ENCODE data around the gene DTWD2.
"Not testable (repeated sequence)": the region's sequence is repeated elsewhere in the genome, so short reads cannot be mapped to it uniquely, and the experiment has no call there.

The DTWD2 gene

DNA sequence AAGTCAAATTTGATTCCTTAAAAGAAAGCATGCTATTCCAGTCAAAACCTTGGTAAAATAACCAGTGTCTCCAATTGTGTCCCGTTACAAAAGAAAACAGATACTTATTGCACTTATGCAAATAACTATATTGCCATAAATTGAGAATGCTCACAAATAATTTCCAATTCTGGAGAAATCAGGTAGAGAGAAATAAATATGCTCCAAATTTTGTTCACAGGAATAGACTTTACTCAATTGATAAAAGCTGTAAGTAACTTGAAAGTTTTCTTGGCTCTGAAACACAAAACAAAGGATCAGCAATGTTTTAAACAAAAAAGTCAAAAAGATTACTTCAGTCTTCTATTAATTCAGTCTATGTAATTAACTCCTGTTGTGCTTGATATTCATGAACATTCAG lies 7.8 kb upstream of the DTWD2 start:
- DNase-seq (ENCODE audit: low read depth, low spot score), result no peak

DNA sequence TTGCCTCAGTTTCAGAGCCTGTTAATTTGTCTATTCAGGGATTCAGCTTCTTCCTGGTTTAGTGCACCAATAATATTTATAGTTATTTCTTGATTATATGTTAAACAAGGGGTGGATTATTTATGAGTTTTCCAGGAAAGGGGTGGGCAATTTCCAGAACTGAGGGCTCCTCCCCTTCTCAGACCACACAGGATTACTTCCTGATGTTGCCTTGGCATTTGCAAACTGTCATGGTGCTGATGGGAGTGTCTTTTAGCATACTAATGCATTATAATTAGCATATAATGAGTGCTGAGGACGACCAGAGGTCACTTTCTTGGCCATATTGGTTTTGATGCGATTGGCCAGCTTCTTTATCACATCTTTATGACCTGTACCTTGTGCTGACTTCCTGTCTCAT lies 6.2 kb upstream of the DTWD2 start:
- no peak for DNase-seq (ENCODE audit: low read depth, low spot score)

DNA sequence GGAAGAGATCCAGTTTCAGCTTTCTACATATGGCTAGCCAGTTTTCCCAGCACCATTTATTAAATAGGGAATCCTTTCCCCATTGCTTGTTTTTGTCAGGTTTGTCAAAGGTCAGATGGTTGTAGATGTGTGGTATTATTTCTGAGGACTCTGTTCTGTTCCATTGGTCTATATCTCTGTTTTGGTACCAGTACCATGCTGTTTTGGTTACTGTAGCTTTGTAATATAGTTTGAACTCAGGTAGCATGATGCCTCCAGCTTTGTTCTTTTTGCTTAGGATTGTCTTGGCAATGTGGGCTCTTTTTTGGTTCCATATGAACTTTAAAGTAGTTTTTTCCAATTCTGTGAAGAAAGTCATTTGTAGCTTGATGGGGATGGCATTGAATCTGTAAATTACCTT lies 4.8 kb upstream of the DTWD2 start:
- DNase-seq (ENCODE audit: low read depth, low spot score), result not testable (repeated sequence)

DNA sequence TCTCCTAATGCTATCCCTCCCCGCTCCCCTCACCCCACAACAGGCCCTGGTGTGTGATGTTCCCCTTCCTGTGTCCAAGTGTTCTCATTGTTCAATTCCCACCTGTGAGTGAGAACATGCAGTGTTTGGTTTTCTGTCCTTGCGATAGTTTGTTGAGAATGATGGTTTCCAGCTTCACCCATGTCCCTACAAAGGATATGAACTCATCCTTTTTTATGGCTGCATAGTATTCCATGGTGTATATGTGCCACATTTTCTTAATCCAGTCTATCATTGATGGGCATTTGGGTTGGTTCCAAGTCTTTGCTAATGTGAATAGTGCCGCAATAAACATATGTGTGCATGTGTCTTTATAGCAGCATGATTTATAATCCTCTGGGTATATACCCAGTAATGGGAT lies 3.7 kb upstream of the DTWD2 start:
- not testable (repeated sequence) for DNase-seq (ENCODE audit: low read depth, low spot score)

DNA sequence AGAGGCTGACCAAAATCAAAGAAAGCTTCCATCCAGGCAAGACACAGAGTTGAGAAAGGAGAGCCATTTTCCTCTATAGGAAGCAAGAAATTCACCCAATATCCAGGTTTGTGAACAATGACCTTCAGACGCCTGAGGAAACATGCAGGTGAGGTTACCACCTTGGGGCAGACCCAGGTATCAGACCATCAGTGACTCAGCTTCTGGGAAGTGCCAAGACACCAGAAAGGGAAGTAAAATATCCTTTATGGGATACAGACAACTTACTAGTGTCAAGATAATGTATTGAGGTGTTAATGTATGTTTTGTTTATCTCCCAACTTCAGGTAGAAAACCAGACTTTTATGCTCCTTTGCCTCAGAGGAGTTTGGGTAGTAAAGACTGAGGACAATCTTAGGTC lies 2.2 kb upstream of the DTWD2 start:
- no peak for DNase-seq (ENCODE audit: low read depth, low spot score)

DNA sequence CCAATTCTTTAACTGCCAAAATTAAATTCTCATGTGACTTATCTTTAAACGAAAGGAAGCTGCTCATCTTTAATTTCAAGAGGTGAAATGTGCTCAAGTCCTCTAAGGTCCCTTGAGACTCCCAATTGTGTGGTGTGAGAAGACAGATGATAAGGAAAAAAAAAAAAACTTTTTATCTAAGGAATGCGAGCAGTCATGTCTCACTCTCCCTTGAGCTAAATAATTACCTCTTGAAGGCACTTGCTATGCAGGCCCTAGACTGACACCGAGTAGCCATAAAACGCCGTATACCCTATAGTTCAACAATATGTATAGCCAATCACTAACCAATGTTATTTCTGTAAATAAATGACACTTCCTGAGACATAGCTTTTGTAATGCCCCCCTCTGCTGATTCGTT lies 1.5 kb upstream of the DTWD2 start:
- DNase-seq (ENCODE audit: low read depth, low spot score), result no peak

DNA sequence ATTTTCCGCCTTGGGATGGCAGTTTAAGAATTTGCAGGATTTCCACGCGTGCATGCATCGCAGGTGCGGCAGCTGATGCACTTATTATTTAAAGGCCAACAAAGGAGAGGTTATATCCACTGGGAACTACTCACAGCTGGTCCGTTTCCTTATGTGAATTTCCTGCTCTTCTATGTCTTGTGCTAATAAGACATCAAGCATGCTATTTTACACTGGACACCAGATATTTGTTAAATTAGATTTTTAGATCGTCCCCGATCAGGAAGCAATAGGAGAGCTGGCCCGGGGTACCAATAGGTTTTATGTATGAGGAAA lies 476 bp upstream of the DTWD2 start:
- DNase-seq (ENCODE audit: low read depth, low spot score), result no peak

DNA sequence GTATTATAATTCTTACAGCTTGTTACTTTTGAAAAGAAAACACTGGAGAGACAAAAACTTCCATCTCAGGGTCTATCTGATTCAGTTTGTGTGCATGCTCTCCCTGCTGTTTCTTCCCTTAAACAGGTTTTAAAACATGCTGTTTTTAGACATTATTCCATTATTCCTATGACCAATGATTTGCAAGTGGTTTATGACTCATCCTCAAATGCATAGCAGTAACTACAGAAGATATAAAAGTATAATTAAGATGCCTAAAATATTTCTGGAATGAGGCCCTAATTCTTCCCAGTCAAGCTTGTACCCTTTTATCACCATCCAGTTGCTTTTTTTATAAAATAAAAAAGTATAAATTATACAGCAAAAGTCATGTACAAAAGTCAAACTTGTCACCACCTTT lies 3.7 kb downstream of the DTWD2 start:
- DNase-seq (ENCODE audit: low read depth, low spot score), result no peak

DNA sequence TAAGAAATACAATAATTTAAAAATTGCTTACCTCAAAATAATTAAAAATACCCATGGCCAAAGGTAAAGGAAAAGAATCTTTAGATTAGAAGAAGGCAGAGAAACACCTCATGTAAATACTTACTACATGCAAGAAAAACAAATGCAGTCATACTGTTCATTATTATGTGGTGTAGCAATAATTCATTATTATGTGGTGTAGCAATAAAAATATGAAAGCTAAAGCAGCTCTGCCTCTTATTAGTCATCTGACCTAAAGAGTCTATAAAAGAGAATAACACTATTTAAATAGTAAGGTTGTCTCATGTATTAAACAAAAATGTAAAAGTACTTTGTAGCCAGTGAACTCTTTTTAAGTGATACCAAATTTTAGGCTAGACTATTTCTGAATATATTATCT lies 6.6 kb downstream of the DTWD2 start:
- no peak for DNase-seq (ENCODE audit: low read depth, low spot score)

DNA sequence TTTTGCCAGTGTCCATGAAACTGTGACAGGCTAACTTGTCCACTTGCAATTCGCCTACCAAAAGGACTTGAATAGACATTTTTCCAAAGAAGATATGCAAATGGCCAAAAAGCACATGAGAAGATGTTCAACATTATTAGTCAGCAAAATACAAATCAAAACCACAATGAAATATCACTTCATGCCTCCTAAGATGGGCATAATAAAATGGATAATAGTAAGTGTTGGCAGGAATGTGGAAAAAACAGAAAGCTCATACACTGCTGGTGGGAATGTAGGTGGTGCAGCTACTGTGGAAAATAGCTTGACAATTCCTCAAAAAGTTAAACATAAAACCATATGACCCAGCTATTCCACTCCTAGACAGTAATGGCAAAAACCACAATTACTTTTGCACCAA lies 7.9 kb downstream of the DTWD2 start:
- no peak for DNase-seq (ENCODE audit: low read depth, low spot score)

DNA sequence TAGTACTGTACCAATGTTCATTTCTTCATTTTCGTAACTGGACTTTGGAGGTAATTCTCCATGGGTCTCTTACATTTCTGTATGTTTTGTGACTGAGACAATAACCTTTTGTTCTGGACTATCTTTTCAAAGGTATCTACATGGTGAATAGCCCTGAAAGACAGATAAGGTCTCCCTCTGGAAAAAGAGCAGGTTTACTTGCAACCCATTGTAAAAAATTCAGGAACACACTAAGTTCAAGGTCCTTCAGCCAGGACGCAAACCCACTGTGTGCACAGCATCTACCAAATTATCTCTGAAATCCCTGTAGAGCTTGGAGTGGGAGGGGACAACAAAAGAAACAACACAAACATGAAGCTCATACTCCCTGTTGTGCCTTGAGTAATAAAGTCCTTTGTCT lies 8.3 kb downstream of the DTWD2 start:
- no peak for DNase-seq (ENCODE audit: low read depth, low spot score)

DNA sequence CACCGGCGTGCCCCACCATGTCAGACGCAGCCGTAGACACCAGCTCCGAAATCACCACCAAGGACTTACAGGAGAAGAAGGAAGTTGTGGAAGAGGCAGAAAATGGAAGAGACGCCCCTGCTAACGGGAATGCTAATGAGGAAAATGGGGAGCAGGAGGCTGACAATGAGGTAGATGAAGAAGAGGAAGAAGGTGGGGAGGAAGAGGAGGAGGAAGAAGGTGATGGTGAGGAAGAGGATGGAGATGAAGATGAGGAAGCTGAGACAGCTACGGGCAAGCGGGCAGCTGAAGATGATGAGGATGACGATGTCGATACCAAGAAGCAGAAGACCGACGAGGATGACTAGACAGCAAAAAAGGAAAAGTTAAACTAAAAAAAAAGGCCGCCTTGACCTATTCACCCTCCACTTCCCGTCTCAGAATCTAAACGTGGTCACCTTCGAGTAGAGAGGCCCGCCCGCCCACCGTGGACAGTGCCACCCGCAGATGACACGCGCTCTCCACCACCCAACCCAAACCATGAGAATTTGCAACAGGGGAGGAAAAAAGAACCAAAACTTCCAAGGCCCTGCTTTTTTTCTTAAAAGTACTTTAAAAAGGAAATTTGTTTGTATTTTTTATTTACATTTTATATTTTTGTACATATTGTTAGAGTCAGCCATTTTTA lies 14.4 kb downstream of the DTWD2 start:
- DNase-seq (ENCODE audit: low read depth, low spot score), result not testable (repeated sequence)

DNA sequence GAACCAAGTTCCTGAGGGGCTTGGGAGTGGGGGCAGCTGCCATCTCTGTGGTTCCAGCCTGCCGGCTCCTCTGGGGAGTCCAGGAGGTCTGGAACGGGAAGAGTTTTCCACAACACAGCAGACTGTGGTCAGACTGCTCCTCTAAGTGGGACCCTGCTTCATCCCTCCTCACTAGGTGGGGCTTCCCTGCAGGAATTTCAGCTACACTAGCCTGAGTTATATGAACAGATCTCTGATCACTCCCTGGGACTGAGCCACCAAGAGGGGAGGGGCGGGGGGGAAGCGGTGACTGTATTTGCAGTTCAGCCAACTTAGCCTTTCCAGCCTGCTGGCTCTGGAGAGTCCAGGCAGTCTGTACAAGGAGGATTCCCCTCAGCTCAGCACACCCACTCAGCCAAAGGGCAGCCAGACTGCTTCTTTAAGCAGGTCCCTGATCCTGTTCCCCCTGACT lies 19.4 kb downstream of the DTWD2 start:
- DNase-seq (ENCODE audit: low read depth, low spot score), result no peak

DNA sequence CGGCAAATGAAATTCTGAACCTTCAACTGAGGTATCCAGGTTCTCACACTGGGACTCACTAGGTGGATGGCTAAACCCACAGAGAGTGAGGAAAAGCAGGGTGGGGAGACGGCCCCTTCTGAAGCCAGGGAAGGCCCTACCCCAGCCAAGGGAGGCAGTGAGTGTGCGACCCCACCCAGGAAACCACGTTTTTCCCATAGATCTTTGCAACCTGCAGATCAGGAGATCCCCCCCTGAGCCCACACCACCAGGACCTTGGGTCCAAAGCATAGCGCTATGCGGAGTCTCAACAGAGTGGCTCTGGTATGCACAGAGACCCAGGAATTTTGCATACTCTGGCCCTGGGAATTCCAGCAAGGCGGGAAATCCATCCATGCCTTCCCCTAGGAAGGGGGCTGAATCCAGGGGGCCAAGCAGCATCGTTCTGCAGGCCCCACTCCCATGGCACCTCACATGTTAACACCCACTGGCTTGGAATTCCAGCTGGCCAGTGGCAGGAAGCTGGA lies 19.9 kb downstream of the DTWD2 start:
- no peak for DNase-seq (ENCODE audit: low read depth, low spot score)

DNA sequence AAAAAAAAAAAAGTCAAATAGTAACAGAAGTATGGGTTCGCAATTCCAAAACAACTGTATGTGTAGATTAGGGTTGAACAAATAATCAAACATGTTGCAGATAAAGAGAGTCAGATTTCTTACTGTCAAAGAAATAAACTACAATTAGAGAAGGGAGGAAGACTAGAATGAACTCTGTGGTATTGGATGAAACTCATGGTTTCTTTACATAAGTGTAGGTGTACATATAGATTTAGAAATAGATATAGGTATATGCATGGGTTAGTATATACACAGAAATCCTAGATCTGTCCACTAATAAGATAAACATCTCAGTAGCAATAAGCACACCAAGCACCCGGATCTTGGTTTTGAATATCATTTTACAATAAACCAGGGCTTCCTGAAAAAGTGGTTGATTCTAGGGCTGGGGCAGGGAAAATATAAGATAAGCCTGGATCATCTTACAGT lies 21.3 kb downstream of the DTWD2 start:
- no peak for DNase-seq (ENCODE audit: low read depth, low spot score)

DNA sequence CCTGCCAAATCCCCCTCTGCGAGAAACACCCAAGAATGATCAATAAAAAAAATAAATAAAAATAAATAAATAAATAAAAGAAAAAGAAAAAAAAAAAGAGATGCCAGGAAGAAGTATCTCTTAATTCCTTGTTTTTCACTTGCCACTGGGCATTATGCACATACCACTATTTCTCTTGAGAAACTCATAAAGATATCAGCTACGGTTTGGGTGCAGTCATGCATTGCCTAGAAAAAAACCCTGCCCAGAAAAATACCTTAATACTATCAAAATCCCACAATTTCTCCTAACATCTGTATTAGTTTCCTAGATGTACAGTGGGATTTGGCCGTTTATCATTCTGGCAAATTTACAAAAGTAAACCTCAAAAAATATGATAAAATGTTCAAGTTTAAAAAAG lies 22.5 kb downstream of the DTWD2 start:
- no peak for DNase-seq (ENCODE audit: low read depth, low spot score)

DNA sequence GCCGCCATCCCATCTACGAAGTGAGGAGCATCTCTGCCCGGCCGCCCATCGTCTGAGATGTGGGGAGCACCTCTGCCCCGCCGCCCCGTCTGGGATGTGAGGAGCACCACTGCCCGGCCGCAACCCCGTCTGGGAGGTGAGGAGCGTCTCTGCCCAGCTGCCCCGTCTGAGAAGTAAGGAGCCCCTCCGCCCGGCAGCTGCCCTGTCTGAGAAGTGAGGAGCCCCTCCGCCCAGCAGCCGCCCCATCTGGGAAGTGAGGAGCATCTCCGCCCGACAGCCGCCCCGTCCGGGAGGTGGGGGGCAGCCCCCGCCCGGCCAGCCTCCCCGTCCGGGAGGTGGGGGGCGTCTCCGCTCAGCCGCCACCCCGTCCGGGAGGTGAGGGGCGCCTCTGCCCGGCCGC lies 23.4 kb downstream of the DTWD2 start:
- DNase-seq (ENCODE audit: low read depth, low spot score), result not testable (repeated sequence)

DNA sequence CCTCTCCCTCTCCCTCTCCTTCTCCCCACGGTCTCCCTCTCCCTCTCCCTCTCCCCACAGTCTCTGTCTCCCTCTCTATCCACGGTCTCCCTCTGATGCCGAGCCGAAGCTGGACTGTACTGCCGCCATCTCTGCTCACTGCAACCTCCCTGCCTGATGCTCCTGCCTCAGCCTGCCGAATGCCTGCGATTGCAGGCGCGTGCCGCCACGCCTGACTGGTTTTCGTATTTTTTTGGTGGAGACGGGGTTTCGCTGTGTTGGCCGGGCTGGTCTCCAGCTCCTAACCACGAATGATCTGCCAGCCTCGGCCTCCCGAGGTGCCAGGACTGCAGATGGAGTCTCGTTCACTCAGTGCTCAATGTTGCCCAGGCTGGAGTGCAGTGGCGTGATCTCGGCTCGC lies 24.0 kb downstream of the DTWD2 start:
- DNase-seq (ENCODE audit: low read depth, low spot score), result not testable (repeated sequence)

DNA sequence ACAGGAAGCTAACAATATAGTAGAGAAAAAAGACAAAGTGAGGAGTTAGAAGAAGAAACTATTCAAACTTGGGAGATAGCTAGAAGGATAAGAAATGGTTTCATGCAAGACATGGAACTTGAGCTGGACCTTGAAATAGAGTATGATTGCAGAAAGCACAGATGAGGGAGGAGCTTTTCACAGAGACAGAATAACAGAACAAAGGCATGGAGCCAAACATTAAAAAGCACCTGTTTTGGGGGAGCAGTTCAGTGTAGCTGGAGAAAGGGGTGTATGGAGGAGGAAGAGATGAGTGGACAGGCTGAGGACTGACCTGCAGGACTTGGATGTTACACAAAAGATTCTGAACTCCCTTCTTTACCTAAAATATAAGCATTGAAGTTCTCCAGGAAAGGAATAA lies 25.2 kb downstream of the DTWD2 start:
- no peak for DNase-seq (ENCODE audit: low read depth, low spot score)

DNA sequence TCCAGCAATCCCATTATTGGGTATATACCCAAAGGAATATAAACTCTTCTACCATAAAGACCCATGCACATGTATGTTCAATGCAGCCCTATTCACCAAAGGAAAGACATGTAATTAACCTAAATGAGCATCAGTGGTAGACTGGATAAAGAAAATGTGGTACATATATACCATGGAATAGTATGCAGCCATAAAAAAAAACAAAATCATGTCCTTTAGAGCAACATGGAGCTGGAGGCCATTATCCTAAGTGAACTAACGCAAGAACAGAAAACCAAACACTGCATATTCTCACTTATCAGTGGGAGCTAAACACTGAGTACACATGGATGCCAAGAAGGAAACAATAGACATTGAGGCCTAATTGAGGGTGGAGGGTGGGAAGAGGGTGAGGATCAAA lies 27.8 kb downstream of the DTWD2 start:
- DNase-seq (ENCODE audit: low read depth, low spot score), result no peak

DNA sequence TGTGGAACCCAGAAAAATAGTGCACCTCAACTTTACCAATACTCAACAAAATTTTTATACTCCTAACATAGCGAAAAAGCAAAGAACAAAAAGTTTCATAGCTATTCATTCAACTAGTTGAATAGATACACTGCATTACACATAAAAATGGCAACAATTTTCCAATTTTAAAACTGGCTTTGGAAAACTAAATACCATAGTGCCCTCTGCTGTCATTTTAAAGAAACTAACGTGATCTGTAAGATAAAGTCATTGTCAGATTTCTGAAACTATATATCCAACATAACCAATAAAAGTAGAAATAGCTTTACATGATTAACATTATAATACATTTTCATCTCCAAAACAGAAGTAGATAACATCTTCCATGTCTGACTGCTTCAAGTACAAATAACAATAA lies 31.6 kb downstream of the DTWD2 start:
- DNase-seq (ENCODE audit: low read depth, low spot score), result no peak

DNA sequence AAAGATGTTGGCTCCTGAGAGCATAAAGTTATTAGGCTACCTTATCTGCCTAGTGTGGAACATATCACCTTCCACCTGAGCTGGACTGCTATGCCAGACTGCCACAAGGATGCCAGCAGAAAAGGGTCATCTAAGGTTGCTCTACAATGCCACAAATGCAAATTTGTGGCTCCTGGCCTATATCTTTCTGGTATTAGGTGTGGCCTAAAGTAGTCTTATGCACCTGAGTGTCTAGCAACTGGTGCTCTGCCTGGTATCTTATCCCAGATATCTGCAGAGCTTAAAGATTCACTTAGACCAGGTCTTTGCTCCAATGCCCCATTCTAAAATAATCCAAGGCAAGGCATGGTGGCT lies 34.7 kb downstream of the DTWD2 start:
- DNase-seq (ENCODE audit: low read depth, low spot score), result no peak

DNA sequence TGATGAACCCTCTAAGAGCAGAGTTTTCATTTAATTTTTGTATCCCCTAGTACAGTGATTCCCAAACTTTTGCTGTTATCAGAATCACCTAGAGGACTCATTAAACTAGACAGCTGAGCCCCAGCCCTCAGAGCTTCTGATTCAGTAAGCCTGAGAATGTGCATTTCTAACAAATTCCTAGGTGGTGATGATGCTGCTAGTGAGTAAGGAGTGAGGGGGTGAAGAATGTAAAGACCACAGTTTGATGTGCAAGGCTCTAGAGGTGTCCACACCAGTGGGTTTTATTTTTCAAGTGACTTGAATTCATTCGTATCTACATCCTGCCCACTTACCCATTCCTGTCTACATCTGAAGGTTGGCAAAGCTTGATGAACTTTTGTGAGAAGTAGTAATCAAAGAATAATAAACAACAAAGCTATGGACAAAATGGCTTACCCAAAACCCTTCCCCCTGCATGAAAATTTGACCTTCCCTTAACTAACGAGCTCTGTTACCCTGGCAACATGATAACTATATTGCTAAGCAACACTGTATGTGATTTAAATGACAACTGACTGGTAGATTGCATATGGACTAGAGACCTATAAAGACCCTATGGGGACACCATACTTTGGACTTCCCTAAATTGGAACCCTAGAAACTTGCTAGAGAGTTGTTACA lies 35.2 kb downstream of the DTWD2 start:
- DNase-seq (ENCODE audit: low read depth, low spot score), result no peak

DNA sequence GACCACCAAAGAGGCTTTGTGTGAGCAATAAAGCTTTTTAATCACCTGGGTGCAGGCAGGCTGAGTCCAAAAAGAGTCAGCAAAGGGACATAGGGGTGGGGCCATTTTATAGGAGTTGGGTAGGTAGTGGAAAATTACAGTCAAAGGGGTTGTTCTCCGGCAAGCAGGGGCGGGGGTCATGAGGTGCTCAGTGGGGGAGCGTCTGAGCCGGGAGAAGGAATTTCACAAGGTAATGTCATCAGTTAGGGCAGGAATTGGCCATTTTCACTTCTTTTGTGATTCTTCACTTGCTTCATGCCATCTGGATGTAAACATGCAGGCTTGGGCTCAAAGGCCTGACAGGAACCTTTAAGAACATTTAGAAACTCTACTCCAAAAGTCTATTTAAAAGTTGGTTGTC lies 36.0 kb downstream of the DTWD2 start:
- DNase-seq (ENCODE audit: low read depth, low spot score), result not testable (repeated sequence)

All from smooth muscle cell of the brain vasculature (primary cell).